HFF-Myc (cell line): Measurements from ENCODE around the gene PPP1R15B.

ENCODE experiments used
- DNase-seq: peaks from one replicate; pipeline ENCODE4 v3.0.0-alpha.2; 2011; ENCODE audit warnings: low read depth; ENCODE audit errors: extremely low read depth
- H3K4me3 ChIP-seq: replicated peaks from 2 replicates; pipeline ENCODE4 v1.5.1; 2011; ENCODE audit warnings: low read depth, mild to moderate bottlenecking, control low read depth, low read length
- TF ChIP-seq, protein P1 (sequence below): IDR thresholded peaks from 2 replicates; pipeline ENCODE4 v1.5.1; 2012; ENCODE audit warnings: mild to moderate bottlenecking, low read depth, low read length, control low read depth; ENCODE audit errors: missing control alignments

The PPP1R15B gene

DNA sequence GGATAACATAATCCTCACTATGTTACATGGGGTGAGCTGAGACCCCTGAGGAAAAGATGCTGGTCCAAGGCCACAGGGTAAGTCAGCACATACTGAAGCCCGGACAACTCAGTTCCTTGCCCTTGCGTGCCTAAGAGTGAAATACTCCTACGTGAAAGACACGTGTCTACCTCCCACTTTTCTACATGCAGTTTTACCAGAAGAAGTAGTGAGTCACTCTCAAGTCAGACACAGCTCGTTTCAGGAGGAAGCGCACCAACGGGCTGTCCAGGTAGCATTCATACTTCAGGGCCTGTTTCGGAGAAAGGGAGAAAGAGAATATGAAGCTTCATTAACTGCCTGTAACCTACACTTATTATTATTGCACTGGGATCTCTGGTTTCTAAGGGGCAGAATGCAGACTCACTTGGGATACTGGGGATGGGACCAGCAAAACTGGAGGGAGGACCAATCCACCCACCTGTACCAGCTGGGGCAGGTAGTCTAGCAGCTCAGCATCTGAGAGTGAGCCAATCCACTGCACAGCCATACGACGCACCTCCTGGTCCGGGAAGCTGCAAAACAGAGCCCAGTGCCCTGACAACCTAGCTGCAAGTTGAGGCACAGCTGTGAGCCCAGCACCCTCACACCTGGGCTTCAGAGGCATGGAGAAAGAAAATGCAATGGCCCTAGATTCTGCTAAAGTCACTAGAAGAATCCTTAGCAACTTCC is 32.4 kb upstream of the PPP1R15B start:
- TF ChIP-seq, protein P1, sequence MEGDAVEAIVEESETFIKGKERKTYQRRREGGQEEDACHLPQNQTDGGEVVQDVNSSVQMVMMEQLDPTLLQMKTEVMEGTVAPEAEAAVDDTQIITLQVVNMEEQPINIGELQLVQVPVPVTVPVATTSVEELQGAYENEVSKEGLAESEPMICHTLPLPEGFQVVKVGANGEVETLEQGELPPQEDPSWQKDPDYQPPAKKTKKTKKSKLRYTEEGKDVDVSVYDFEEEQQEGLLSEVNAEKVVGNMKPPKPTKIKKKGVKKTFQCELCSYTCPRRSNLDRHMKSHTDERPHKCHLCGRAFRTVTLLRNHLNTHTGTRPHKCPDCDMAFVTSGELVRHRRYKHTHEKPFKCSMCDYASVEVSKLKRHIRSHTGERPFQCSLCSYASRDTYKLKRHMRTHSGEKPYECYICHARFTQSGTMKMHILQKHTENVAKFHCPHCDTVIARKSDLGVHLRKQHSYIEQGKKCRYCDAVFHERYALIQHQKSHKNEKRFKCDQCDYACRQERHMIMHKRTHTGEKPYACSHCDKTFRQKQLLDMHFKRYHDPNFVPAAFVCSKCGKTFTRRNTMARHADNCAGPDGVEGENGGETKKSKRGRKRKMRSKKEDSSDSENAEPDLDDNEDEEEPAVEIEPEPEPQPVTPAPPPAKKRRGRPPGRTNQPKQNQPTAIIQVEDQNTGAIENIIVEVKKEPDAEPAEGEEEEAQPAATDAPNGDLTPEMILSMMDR: no peak
- no peak for DNase-seq
- no peak overlapping the region for H3K4me3 ChIP-seq

DNA sequence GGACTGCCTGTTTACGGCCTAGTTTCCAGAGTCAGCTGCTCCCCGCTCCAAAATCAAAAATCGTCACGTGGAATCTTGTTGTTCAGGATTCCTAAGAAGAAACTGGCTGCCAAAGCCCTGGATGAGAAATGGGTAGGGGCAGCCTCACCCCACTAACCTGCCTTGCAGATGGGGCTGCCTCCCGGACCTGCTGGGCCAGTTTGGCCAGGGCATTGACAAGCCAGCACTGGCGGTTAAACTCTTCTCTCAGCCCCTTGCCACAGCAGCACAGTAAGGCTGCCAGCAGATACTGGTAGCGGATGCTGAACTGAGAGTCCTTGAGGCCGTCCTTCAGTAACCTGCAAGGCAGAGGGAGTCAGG is 31.6 kb upstream of the PPP1R15B start:
- DNase-seq: no peak
- no peak overlapping the region for H3K4me3 ChIP-seq
- TF ChIP-seq, protein P1: no peak

DNA sequence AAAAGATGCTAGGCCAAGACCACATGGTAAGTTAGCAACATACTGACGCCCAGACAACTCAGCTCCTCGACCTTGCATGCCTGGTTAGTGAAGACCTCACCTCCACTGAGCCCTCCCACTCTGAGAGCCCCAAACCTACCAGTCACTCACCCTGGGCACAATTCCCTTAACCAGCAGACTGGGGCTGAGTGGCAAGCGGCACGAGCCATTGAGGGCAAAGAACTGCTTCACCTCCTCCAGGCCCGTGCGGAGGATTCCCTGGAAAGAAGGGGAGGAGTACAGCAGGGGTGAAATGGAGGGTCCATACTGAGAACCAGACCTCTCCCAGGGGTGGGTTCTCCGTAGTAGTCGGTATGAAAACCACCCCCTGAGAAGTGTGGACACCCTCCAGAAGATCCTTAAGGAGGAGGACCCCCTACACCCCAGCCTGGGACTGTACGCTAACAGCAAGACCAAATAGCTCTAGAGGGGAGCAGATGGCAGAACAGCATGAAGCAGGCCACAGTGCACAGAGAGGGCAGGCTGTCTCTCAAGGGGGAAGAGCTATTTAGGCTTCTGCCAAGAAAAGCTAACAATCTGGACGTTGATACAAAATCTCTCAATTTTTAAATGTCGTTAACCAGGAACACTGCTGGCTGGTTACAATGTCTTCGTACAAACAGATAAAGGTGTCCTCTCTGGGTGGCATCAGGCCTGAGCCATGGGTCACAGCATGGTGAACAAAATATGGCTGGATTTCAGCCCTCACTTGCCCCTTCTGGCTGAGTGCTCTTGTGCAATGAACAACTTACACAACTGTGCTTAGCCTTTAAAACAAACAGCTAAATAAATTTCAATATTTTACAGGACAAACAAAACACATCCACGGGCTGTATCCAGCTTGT is 31.0 kb upstream of the PPP1R15B start:
- TF ChIP-seq, protein P1: no peak
- no peak for DNase-seq
- no peak overlapping the region for H3K4me3 ChIP-seq

DNA sequence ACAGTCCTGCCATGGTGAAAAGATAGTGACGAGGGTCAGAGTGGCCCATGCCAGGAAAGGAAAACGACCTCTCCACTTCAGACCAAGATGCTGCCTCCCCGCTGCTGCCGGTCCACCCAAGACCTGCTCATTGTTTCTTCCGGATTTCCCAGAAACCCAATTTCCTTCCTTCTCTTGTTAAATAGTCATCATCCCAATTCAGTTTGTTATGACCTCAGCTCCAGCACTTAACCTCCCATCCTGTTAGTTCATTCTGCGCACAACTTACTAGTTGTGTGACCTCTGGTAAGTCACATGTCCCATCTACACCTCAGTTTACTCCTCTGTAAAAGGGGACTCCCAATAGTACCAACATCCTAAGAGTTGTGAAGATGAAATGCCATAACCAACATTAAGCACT is 29.9 kb upstream of the PPP1R15B start:
- TF ChIP-seq, protein P1: no peak
- DNase-seq: no peak
- no peak overlapping the region for H3K4me3 ChIP-seq

DNA sequence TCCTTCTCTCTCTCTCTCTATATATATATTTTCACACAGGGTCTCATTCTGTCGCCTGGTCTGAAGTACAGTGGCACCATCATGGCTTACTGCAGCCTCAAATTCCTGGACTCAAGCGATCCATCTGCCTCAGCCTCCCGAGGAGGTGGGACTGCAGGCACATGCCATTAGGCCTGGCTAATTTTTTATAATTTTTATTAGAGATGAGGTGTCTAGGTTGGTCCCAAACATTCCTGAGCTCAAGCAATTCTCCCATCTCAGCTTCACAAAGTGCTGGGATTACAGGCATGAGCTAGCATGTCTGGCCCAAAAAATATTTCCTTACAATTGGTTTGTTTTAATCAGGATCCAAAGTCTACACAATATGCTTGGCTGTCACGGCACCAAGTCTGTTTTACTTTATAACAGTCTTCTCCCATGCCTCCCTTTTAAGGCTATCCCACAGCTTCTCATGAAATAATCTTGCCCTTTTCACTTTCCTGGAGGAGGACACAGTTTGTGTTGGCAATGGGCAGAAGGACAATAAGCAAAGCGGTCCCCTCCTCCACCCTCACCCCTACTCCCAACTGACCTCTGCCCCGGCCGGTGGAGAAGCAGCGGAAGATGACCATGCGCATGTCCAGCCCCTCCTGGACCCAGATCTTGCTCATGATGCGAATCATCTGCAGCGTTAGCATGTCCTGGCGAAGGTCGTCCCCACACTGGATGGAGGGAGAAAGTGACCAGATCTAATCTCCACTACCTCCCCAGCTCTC is 28.2 kb upstream of the PPP1R15B start:
- no peak for DNase-seq
- no peak overlapping the region for H3K4me3 ChIP-seq
- TF ChIP-seq, protein P1: no peak

DNA sequence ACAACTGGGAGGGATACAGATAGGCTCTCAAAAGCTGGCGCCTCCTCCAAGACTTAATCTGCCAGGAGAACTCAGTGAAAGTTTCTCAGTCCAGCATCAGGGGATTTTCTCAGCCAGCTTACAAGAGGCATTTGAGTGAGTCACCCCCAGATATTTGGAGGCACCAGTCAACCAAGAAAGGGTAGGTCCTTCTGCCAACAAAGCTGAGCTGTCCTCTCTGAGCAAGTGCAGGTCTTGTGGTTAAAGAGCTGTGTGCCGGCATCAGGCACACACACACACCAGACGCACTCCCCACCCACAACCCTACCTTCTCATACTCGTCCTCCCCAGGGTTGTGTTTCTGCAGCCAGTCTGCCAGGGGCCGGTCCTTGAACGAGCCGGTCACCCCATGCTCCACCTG is 27.0 kb upstream of the PPP1R15B start:
- peak; percentile 66 for DNase-seq
- TF ChIP-seq, protein P1: no peak

More for the DNA sequence above, 27.0 kb upstream of the PPP1R15B start:
- H3K4me3 ChIP-seq: no peak overlapping the region
